Prostate gland (tissue), 2 donors: ENCODE results near the gene ADARB2.

ENCODE experiments used
- CTCF ChIP-seq, 4 experiments: fragments of 200-600 bp in 2 of 4; fragments of 450-650 bp in 2 of 4; sonication (generic) in 2 of 4; IDR thresholded peaks; 1 replicate in 3 of 4; 2 replicates in 1 of 4; pipeline ENCODE4 v1.5.1; 2016 to 2019; ENCODE audit warnings: antibody characterized with exemption in 4 of 4, mild to moderate bottlenecking in 2 of 4, moderate library complexity in 2 of 4
- POLR2A ChIP-seq: fragments of 450-650 bp; IDR thresholded peaks from one replicate; pipeline ENCODE4 v1.6.1; 2016; ENCODE audit warnings: antibody characterized with exemption, mild to moderate bottlenecking

DNA sequence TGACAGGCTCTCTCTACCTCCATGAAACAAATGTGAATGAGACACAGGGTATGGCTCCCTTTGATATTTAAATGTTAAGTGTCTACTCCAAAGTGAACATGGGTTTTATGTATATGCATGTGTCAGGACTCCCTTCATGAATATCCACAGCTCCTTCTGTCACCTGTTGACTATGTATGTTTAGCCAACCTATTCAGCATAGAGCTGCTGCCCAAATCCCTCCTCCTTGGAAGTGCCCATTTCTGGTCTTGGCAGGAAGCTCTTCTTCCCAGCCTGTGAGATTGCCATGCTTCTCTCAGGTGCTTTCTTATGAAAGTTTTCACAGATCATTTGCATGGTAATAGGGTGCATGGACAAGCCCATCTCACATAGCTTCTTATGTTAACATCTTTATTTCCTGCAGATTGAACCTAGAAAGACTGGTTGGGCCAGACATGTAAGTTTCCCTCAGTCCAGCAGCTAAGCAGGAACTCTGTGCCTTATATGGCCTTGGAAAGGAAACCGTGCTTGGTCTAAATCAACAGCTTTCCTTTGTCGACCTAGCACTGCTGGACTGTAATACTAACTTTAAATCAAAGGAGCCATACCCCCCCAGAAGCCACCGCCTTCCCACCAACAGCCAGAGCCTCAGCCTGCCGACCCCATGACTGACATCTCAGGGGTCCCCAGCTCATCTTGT lies 288.9 kb downstream of the ADARB2 start:
- TF ChIP-seq CTCF (IDR thresholded peaks at IDR 0.05) (no peak), POLR2A (no peak)
